ENCODE measurements around the gene SEBOX. TPM values are rescaled to one million over a fixed set of nuclear protein-coding genes. Genes with fewer than 3 reads are reported as not detected.

SEBOX gene
- total and polyA plus RNA-seq, 2 experiments from 2014 or later = not detected

DNA sequence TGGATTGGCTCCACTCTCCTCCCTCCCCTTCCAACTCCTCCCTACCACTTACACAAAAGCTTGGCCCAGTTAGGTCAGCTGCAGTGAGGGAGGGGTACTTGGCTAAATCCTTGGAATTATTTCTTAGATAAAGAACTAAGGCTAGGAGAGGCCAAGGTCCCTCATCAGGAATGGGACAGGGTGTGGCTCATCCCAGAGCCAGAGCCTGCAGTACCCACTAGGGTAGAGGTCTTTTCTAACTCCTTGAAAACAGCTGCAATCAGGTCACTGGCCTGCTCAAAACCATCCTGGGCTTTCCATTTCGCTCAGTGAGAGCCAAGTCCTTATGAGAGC, 42.9 kb upstream of the SEBOX start:
- H3K36me3 Mint-ChIP-seq (ENCODE audit: low read depth) = 0 out of 3 replicates have a peak, but pooled peaks cover 4% of the 10 kb centered on the region
- H3K4me1 Mint-ChIP-seq = peaks cover 64% of the 10 kb centered on the region
- no peaks in the 10 kb centered on the region; the same call in 2 of the 3 replicates for H3K9me3 Mint-ChIP-seq
- Histone ChIP-seq H3K27ac (ENCODE audit: low read depth) (peak overlapping the region; percentile 86), H3K4me3 (peak overlapping the region; percentile 4; the same call in 1 of the 2 replicates), H3K4me1 (ENCODE audit: insufficient read depth) (peaks cover 71% of the 10 kb centered on the region), H3K79me2 (replicated peaks; ENCODE audit: insufficient read depth) (no peaks in the 10 kb centered on the region), H3K27me3 (ENCODE audit: insufficient read depth) (peaks cover 16% of the 10 kb centered on the region), H3K9me2 (ENCODE audit: insufficient read depth) (no peaks in the 10 kb centered on the region), H3K4me2 (peak overlapping the region; percentile 92), H4K20me1 (replicated peaks; ENCODE audit: insufficient read depth) (no peaks in the 10 kb centered on the region), H3F3A (replicated peaks; ENCODE audit: low read depth) (peaks cover 20% of the 10 kb centered on the region), H2AFZ (no peak overlapping the region), H3K36me3 (ENCODE audit: insufficient read depth) (no peaks in the 10 kb centered on the region)
- H3K4me3 Mint-ChIP-seq = no peak overlapping the region; the same call in 2 of the 3 replicates
- ATAC-seq (peak; percentile 2; the same call in 2 of the 3 replicates), DNase-seq (ENCODE audit: low spot score) (peak; percentile 85)
- H3K27me3 Mint-ChIP-seq (ENCODE audit: insufficient read depth, low read depth, poor library complexity) = peaks cover 23% of the 10 kb centered on the region
- TF ChIP-seq CREB1 (CRISPR knock-in tag; IDR thresholded peaks at IDR 0.05; ENCODE audit: low read depth) = no peak
- no peak for TF ChIP-seq EZH2 (IDR thresholded peaks at IDR 0.05; ENCODE audit: low read depth, unreplicated experiment)
- TF ChIP-seq, protein P1, sequence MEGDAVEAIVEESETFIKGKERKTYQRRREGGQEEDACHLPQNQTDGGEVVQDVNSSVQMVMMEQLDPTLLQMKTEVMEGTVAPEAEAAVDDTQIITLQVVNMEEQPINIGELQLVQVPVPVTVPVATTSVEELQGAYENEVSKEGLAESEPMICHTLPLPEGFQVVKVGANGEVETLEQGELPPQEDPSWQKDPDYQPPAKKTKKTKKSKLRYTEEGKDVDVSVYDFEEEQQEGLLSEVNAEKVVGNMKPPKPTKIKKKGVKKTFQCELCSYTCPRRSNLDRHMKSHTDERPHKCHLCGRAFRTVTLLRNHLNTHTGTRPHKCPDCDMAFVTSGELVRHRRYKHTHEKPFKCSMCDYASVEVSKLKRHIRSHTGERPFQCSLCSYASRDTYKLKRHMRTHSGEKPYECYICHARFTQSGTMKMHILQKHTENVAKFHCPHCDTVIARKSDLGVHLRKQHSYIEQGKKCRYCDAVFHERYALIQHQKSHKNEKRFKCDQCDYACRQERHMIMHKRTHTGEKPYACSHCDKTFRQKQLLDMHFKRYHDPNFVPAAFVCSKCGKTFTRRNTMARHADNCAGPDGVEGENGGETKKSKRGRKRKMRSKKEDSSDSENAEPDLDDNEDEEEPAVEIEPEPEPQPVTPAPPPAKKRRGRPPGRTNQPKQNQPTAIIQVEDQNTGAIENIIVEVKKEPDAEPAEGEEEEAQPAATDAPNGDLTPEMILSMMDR (conservative IDR thresholded peaks at IDR 0.05; ENCODE audit: low read depth in 2 of 2) = no peak
- no peak; the same call in 1 of the 2 replicates for TF ChIP-seq POLR2AphosphoS5 (IDR thresholded peaks at IDR 0.05; ENCODE audit: low read depth)
- TF ChIP-seq NANOG (IDR thresholded peaks at IDR 0.05; ENCODE audit: borderline replicate concordance) = no peak
- no peak for TF ChIP-seq ZNF462 (CRISPR knock-in tag; IDR thresholded peaks at IDR 0.05)
- TF ChIP-seq, protein P2, sequence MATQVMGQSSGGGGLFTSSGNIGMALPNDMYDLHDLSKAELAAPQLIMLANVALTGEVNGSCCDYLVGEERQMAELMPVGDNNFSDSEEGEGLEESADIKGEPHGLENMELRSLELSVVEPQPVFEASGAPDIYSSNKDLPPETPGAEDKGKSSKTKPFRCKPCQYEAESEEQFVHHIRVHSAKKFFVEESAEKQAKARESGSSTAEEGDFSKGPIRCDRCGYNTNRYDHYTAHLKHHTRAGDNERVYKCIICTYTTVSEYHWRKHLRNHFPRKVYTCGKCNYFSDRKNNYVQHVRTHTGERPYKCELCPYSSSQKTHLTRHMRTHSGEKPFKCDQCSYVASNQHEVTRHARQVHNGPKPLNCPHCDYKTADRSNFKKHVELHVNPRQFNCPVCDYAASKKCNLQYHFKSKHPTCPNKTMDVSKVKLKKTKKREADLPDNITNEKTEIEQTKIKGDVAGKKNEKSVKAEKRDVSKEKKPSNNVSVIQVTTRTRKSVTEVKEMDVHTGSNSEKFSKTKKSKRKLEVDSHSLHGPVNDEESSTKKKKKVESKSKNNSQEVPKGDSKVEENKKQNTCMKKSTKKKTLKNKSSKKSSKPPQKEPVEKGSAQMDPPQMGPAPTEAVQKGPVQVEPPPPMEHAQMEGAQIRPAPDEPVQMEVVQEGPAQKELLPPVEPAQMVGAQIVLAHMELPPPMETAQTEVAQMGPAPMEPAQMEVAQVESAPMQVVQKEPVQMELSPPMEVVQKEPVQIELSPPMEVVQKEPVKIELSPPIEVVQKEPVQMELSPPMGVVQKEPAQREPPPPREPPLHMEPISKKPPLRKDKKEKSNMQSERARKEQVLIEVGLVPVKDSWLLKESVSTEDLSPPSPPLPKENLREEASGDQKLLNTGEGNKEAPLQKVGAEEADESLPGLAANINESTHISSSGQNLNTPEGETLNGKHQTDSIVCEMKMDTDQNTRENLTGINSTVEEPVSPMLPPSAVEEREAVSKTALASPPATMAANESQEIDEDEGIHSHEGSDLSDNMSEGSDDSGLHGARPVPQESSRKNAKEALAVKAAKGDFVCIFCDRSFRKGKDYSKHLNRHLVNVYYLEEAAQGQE (IDR thresholded peaks at IDR 0.05; ENCODE audit: unreplicated experiment) = no peak
- TF ChIP-seq ZNF331 (CRISPR knock-in tag; IDR thresholded peaks at IDR 0.05; ENCODE audit: low read depth) = no peak
- TF ChIP-seq ZNF114 (CRISPR knock-in tag; IDR thresholded peaks at IDR 0.05) = no peak
- no peak for TF ChIP-seq JUNB (IDR thresholded peaks at IDR 0.05; ENCODE audit: unreplicated experiment)
- no peak for TF ChIP-seq EZH2phosphoT487 (IDR thresholded peaks at IDR 0.05; ENCODE audit: unreplicated experiment)
- no peak for TF ChIP-seq STAT1 (IDR thresholded peaks at IDR 0.05; ENCODE audit: unreplicated experiment)
- TF ChIP-seq, protein P3, sequence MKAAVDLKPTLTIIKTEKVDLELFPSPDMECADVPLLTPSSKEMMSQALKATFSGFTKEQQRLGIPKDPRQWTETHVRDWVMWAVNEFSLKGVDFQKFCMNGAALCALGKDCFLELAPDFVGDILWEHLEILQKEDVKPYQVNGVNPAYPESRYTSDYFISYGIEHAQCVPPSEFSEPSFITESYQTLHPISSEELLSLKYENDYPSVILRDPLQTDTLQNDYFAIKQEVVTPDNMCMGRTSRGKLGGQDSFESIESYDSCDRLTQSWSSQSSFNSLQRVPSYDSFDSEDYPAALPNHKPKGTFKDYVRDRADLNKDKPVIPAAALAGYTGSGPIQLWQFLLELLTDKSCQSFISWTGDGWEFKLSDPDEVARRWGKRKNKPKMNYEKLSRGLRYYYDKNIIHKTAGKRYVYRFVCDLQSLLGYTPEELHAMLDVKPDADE (IDR thresholded peaks at IDR 0.05) = no peak
- no peak overlapping the region; the same call in none of the 2 replicates for H3K27ac Mint-ChIP-seq
